HEK293 (cell line): Measurements from ENCODE around the gene AMPD3.

Source experiments
- CTCF ChIA-PET: fragments of 350-600 bp; formaldehyde crosslinking; extraction: SDS; loops from one replicate; lab custom pipeline; 2021; ENCODE audit warnings: antibody characterized with exemption; lab: Yijun Ruan, JAX
- POLR2A ChIA-PET: fragments of 300-600 bp; formaldehyde crosslinking; extraction: SDS; loops from one replicate; lab custom pipeline; 2020; ENCODE audit warnings: antibody characterized with exemption, inconsistent platforms; lab: Yijun Ruan, JAX
- H3K27ac ChIP-seq: fragments of 200-500 bp; sonication (Bioruptor generic); 2 replicates; pipeline ENCODE4 v1.5.1; 2014; ENCODE audit warnings: low read depth, low read length, control low read depth, inconsistent platforms; ENCODE audit errors: extremely low read depth
- H3K36me3 ChIP-seq, 2 experiments: fragments of 200-500 bp in 1 of 2; sonication (Bioruptor generic) in 1 of 2; 1 replicate in 1 of 2; 2 replicates in 1 of 2; pipeline ENCODE4 v1.5.1; 2014 to 2017; ENCODE audit warnings: inconsistent platforms in 2 of 2, low read length in 2 of 2; ENCODE audit not compliant: control insufficient read depth in 2 of 2, insufficient read depth in 1 of 2
- H3K4me1 ChIP-seq: fragments of 200-500 bp; sonication (Bioruptor generic); 2 replicates; pipeline ENCODE4 v1.5.1; 2014; ENCODE audit warnings: mild to moderate bottlenecking, low read length, inconsistent platforms; ENCODE audit not compliant: control insufficient read depth, insufficient read depth
- H3K4me3 ChIP-seq: 2 replicates; pipeline ENCODE4 v1.5.1; 2011; ENCODE audit warnings: low read depth, mild to moderate bottlenecking, control low read depth, low read length, moderate library complexity
- H3K9me3 ChIP-seq: fragments of 200-500 bp; sonication (Bioruptor generic); 2 replicates; pipeline ENCODE4 v1.5.1; 2014; ENCODE audit warnings: low read depth, low read length, inconsistent platforms; ENCODE audit not compliant: control insufficient read depth, insufficient read depth
- GLIS2 ChIP-seq: fragments of 450-650 bp; formaldehyde crosslinking; IDR thresholded peaks from 2 replicates; pipeline ENCODE4 v1.5.1; 2016; ENCODE audit warnings: missing biosample characterization, missing genetic modification characterization
- SCRT1 ChIP-seq: fragments of 450-650 bp; formaldehyde crosslinking; IDR thresholded peaks from 2 replicates; pipeline ENCODE4 v1.5.1; 2016; ENCODE audit warnings: missing biosample characterization, missing genetic modification characterization, borderline replicate concordance
- YY2 ChIP-seq: fragments of 450-650 bp; formaldehyde crosslinking; IDR thresholded peaks from 2 replicates; pipeline ENCODE4 v1.5.1; 2016; ENCODE audit warnings: missing biosample characterization, missing genetic modification characterization
- ZBTB48 ChIP-seq: fragments of 450-650 bp; formaldehyde crosslinking; IDR thresholded peaks from 2 replicates; pipeline ENCODE4 v1.5.1; 2016; ENCODE audit warnings: missing biosample characterization, missing genetic modification characterization
- ZFP3 ChIP-seq: fragments of 450-650 bp; formaldehyde crosslinking; IDR thresholded peaks from 2 replicates; pipeline ENCODE4 v1.5.1; 2016; ENCODE audit warnings: low read depth, missing biosample characterization, missing genetic modification characterization
- ZNF214 ChIP-seq: fragments of 450-650 bp; formaldehyde crosslinking; IDR thresholded peaks from 2 replicates; pipeline ENCODE4 v1.5.1; 2017; ENCODE audit warnings: missing biosample characterization, mild to moderate bottlenecking, missing genetic modification characterization, borderline replicate concordance
- ZNF221 ChIP-seq: fragments of 450-650 bp; formaldehyde crosslinking; IDR thresholded peaks from 2 replicates; pipeline ENCODE4 v1.5.1; 2017; ENCODE audit warnings: missing biosample characterization, missing genetic modification characterization, borderline replicate concordance
- ZNF23 ChIP-seq: fragments of 450-650 bp; formaldehyde crosslinking; IDR thresholded peaks from 2 replicates; pipeline ENCODE4 v1.5.1; 2016; ENCODE audit warnings: missing biosample characterization, missing genetic modification characterization, borderline replicate concordance
- ZNF341 ChIP-seq: fragments of 450-650 bp; formaldehyde crosslinking; IDR thresholded peaks from 2 replicates; pipeline ENCODE4; 2016; ENCODE audit warnings: low read depth, missing biosample characterization, missing genetic modification characterization
- ZNF394 ChIP-seq: fragments of 450-650 bp; formaldehyde crosslinking; IDR thresholded peaks from 2 replicates; pipeline ENCODE4 v1.5.1; 2016; ENCODE audit warnings: missing biosample characterization, missing genetic modification characterization, mild to moderate bottlenecking, moderate library complexity, borderline replicate concordance
- ZNF501 ChIP-seq: fragments of 450-650 bp; formaldehyde crosslinking; IDR thresholded peaks from 2 replicates; pipeline ENCODE4 v1.5.1; 2016; ENCODE audit warnings: missing biosample characterization, missing genetic modification characterization
- ZNF510 ChIP-seq: fragments of 450-650 bp; formaldehyde crosslinking; IDR thresholded peaks from 2 replicates; pipeline ENCODE4 v1.5.1; 2018; ENCODE audit warnings: mild to moderate bottlenecking, missing genetic modification characterization, missing biosample characterization; ENCODE audit not compliant: insufficient replicate concordance
- ZNF560 ChIP-seq: fragments of 450-650 bp; formaldehyde crosslinking; IDR thresholded peaks from 2 replicates; pipeline ENCODE4 v1.5.1; 2017; ENCODE audit warnings: missing biosample characterization, missing genetic modification characterization, borderline replicate concordance
- ZNF629 ChIP-seq: fragments of 450-650 bp; formaldehyde crosslinking; IDR thresholded peaks from 2 replicates; pipeline ENCODE4 v1.5.1; 2017; ENCODE audit warnings: missing biosample characterization, missing genetic modification characterization
- ZNF658 ChIP-seq: fragments of 450-650 bp; formaldehyde crosslinking; IDR thresholded peaks from 2 replicates; pipeline ENCODE4; 2016; ENCODE audit warnings: missing biosample characterization, missing genetic modification characterization
- ZNF664 ChIP-seq: fragments of 450-650 bp; formaldehyde crosslinking; IDR thresholded peaks from 2 replicates; pipeline ENCODE4 v1.5.1; 2016; ENCODE audit warnings: missing biosample characterization, missing genetic modification characterization
- ZNF707 ChIP-seq: fragments of 450-650 bp; formaldehyde crosslinking; IDR thresholded peaks from 2 replicates; pipeline ENCODE4 v1.5.1; 2016; ENCODE audit warnings: missing biosample characterization, missing genetic modification characterization
- ZSCAN30 ChIP-seq: fragments of 450-650 bp; IDR thresholded peaks from 2 replicates; pipeline ENCODE4 v1.5.1; 2018; ENCODE audit warnings: missing biosample characterization, mild to moderate bottlenecking, missing genetic modification characterization, moderate library complexity
- TF ChIP-seq, protein P1 (sequence below): fragments of 450-650 bp; formaldehyde crosslinking; IDR thresholded peaks from 2 replicates; pipeline ENCODE4 v1.5.1; 2016; ENCODE audit warnings: missing biosample characterization, missing genetic modification characterization
- TF ChIP-seq, protein P2 (sequence below): fragments of 450-650 bp; formaldehyde crosslinking; conservative IDR thresholded peaks from 2 replicates; pipeline ENCODE4 v1.5.1; 2016; ENCODE audit warnings: low read depth, missing biosample characterization, missing genetic modification characterization
- TF ChIP-seq, protein P3 (sequence below): fragments of 450-650 bp; formaldehyde crosslinking; IDR thresholded peaks from 2 replicates; pipeline ENCODE4 v1.5.1; 2016; ENCODE audit warnings: missing biosample characterization, missing genetic modification characterization
- TF ChIP-seq, protein P4 (sequence below): fragments of 450-650 bp; formaldehyde crosslinking; IDR thresholded peaks from 2 replicates; pipeline ENCODE4 v1.5.1; 2017; ENCODE audit warnings: missing biosample characterization, missing genetic modification characterization

The AMPD3 gene

DNA sequence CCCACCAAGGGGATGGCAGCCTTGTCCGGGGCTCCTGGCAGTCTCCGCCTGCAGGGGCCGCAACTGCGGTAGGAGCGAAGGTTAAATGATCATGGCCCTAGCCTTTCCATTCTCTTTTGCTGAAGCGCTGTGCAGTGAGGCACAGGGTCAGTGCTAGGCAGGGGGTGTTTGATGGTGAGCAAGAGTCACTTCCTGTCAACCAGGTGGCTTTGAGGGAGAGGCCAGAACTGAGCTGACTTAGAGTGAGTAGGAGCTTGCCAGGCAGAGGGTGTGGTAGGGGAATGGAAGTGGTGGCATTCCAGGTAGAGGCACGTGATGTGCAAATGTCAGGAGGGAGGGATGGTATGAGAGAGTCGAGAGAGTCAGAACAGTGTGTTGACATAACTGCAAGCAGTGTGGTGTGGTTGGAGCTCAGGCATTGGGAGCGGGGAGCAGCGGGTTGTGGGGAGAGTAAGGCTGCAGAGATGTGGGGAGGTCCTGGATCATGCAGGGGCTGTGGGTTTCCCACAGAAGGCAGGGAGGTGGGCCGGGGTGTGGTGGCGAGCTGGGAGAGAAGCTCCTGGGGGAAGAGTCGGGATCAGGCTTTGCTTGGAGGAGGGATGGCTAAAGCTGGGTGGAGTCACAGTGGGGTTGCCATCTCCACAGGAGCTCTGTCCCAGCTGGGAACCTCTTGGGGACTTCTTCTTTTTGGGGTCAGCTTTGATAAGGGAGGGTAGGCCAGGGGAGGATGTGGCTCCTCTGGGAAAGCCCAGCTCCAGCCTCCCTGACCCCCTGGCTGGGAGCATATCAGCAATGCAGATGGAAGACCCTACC lies 33.3 kb downstream of the AMPD3 start (continued):
- TF ChIP-seq, protein P1, sequence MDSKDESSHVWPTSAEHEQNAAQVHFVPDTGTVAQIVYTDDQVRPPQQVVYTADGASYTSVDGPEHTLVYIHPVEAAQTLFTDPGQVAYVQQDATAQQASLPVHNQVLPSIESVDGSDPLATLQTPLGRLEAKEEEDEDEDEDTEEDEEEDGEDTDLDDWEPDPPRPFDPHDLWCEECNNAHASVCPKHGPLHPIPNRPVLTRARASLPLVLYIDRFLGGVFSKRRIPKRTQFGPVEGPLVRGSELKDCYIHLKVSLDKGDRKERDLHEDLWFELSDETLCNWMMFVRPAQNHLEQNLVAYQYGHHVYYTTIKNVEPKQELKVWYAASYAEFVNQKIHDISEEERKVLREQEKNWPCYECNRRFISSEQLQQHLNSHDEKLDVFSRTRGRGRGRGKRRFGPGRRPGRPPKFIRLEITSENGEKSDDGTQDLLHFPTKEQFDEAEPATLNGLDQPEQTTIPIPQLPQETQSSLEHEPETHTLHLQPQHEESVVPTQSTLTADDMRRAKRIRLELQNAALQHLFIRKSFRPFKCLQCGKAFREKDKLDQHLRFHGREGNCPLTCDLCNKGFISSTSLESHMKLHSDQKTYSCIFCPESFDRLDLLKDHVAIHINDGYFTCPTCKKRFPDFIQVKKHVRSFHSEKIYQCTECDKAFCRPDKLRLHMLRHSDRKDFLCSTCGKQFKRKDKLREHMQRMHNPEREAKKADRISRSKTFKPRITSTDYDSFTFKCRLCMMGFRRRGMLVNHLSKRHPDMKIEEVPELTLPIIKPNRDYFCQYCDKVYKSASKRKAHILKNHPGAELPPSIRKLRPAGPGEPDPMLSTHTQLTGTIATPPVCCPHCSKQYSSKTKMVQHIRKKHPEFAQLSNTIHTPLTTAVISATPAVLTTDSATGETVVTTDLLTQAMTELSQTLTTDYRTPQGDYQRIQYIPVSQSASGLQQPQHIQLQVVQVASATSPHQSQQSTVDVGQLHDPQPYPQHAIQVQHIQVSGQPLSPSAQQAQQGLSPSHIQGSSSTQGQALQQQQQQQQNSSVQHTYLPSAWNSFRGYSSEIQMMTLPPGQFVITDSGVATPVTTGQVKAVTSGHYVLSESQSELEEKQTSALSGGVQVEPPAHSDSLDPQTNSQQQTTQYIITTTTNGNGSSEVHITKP (tag by site-specific recombination), result no peak
- TF ChIP-seq ZNF221, result no peak
- no peak for TF ChIP-seq ZNF560 (tag by site-specific recombination)
- no peak for TF ChIP-seq ZFP3 (tag by site-specific recombination)
- TF ChIP-seq ZNF23 (tag by site-specific recombination), result no peak
- TF ChIP-seq, protein P2, sequence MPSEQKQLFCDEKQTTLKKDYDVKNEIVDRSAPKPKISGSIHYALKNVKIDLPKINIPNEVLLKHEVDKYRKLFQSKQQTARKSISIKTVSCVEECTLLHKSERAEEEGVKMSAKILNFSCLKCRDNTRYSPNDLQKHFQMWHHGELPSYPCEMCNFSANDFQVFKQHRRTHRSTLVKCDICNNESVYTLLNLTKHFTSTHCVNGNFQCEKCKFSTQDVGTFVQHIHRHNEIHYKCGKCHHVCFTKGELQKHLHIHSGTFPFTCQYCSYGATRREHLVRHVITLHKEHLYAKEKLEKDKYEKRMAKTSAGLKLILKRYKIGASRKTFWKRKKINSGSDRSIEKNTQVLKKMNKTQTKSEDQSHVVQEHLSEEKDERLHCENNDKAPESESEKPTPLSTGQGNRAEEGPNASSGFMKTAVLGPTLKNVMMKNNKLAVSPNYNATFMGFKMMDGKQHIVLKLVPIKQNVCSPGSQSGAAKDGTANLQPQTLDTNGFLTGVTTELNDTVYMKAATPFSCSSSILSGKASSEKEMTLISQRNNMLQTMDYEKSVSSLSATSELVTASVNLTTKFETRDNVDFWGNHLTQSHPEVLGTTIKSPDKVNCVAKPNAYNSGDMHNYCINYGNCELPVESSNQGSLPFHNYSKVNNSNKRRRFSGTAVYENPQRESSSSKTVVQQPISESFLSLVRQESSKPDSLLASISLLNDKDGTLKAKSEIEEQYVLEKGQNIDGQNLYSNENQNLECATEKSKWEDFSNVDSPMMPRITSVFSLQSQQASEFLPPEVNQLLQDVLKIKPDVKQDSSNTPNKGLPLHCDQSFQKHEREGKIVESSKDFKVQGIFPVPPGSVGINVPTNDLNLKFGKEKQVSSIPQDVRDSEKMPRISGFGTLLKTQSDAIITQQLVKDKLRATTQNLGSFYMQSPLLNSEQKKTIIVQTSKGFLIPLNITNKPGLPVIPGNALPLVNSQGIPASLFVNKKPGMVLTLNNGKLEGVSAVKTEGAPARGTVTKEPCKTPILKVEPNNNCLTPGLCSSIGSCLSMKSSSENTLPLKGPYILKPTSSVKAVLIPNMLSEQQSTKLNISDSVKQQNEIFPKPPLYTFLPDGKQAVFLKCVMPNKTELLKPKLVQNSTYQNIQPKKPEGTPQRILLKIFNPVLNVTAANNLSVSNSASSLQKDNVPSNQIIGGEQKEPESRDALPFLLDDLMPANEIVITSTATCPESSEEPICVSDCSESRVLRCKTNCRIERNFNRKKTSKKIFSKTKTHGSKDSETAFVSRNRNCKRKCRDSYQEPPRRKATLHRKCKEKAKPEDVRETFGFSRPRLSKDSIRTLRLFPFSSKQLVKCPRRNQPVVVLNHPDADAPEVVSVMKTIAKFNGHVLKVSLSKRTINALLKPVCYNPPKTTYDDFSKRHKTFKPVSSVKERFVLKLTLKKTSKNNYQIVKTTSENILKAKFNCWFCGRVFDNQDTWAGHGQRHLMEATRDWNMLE, result no peak
- no peak for TF ChIP-seq GLIS2 (tag by site-specific recombination)
- TF ChIP-seq, protein P3, sequence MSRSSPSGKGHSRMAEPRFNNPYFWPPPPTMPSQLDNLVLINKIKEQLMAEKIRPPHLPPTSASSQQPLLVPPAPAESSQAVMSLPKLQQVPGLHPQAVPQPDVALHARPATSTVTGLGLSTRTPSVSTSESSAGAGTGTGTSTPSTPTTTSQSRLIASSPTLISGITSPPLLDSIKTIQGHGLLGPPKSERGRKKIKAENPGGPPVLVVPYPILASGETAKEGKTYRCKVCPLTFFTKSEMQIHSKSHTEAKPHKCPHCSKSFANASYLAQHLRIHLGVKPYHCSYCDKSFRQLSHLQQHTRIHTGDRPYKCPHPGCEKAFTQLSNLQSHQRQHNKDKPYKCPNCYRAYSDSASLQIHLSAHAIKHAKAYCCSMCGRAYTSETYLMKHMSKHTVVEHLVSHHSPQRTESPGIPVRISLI (tag by site-specific recombination), result no peak

DNA sequence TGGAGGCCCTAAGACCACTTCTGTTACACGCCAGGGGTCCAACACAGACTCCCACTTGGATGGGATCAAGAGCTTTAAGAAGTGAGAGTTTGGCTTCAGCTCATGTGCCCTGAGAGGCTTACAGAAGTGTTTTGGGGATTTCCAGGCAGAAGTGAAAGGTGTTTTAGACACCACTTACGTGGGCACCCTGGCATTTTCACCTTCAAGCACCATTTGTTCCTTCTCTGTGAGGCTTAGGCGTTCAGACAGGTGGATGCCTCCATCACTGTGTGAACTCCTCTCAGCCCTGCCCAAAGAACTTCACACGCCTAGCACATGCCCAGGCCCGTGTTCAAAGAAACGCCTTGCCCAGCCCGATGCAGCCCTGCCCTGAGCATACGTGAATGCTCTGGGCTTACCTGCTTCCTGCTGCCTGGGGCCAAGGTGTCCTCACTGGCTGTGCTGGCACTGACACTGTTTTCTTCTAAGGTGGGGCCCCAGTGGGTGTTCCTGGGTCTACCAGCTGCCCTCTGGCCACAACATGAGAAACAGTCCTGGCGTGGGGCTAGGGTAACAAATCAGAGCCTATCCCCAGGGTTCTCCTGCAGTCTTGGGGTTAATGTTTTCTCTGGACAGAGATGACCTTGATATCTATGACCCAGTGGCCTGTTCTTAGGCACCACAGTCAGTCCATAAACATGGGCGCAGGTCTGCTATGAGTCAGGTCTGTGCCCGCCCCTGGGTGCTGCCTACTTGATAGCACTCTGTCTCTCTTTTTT lies 34.0 kb downstream of the AMPD3 start:
- peaks cover 0 to 3% of the 10 kb centered on the region in 2 experiments; a peak in 1 of 3 replicates for H3K36me3 ChIP-seq
- no peak overlapping the region for H3K27ac ChIP-seq
- POLR2A ChIA-PET, result no interaction called here
- no peak overlapping the region for H3K4me3 ChIP-seq
- no peak for TF ChIP-seq ZNF501 (tag by site-specific recombination)
- no peak for TF ChIP-seq ZNF394 (tag by site-specific recombination)
- TF ChIP-seq ZNF510 (tag by site-specific recombination), result no peak
- no peak for TF ChIP-seq ZBTB48 (tag by site-specific recombination)
- TF ChIP-seq, protein P4, sequence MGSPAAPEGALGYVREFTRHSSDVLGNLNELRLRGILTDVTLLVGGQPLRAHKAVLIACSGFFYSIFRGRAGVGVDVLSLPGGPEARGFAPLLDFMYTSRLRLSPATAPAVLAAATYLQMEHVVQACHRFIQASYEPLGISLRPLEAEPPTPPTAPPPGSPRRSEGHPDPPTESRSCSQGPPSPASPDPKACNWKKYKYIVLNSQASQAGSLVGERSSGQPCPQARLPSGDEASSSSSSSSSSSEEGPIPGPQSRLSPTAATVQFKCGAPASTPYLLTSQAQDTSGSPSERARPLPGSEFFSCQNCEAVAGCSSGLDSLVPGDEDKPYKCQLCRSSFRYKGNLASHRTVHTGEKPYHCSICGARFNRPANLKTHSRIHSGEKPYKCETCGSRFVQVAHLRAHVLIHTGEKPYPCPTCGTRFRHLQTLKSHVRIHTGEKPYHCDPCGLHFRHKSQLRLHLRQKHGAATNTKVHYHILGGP (tag by site-specific recombination), result no peak
- TF ChIP-seq ZNF341, result no peak
- TF ChIP-seq ZNF629 (tag by site-specific recombination), result no peak
- TF ChIP-seq ZSCAN30 (tag by site-specific recombination), result no peak
- no peak for TF ChIP-seq SCRT1
- TF ChIP-seq ZNF214 (tag by site-specific recombination), result no peak
- TF ChIP-seq ZNF707 (tag by site-specific recombination), result no peak
- no peak for TF ChIP-seq YY2
- TF ChIP-seq ZNF658 (tag by site-specific recombination), result no peak
- no peak for TF ChIP-seq ZNF664 (tag by site-specific recombination)
- TF ChIP-seq ZNF560 (tag by site-specific recombination), result no peak
- TF ChIP-seq, all 188 proteins: peak for 0
- Histone ChIP-seq H3K9me3 (no peaks in the 10 kb centered on the region), H3K4me1 (no peaks in the 10 kb centered on the region)
- CTCF ChIA-PET, result interaction anchor here (1.4 kb wide), 1 partner anchor 83 kb away, joined by 4 read pairs; no protein-coding TSS in a partner anchor
